Sigmoid colon (tissue), 7 donors: ENCODE results near the gene TRPC3. TPM values are rescaled to one million over a fixed set of nuclear protein-coding genes. Genes with fewer than 3 reads are reported as not detected.

ENCODE experiments used
- DNase-seq: peaks from one replicate; pipeline ENCODE4 v3.0.0-alpha.2; 2019
- H3K27ac ChIP-seq, 4 donors: fragments of 200-600 bp; sonication (generic); one replicate each; pipeline ENCODE4 v1.5.1; 2016 to 2019; ENCODE audit warnings: mild to moderate bottlenecking in 1 of 4
- H3K27me3 ChIP-seq, 3 donors: fragments of 200-600 bp; sonication (generic); one replicate each; pipeline ENCODE4 v1.5.1; 2019; ENCODE audit warnings: mild to moderate bottlenecking in 1 of 3
- H3K36me3 ChIP-seq, 4 donors: fragments of 200-600 bp; sonication (generic); one replicate each; pipeline ENCODE4 v1.5.1; 2016 to 2019
- H3K4me1 ChIP-seq, 4 donors: fragments of 200-600 bp; sonication (generic); one replicate each; pipeline ENCODE4 v1.5.1; 2017 to 2019
- H3K4me3 ChIP-seq, 4 donors: fragments of 200-600 bp; sonication (generic); one replicate each; pipeline ENCODE4 v1.5.1; 2017 to 2019; ENCODE audit warnings: mild to moderate bottlenecking in 2 of 4, moderate library complexity in 1 of 4
- H3K9me3 ChIP-seq, 4 donors: fragments of 200-600 bp in 3 of 4; sonication (generic) in 3 of 4; one replicate each; pipeline versions ENCODE4 v1.5.1 to v1.6.1; 2013 to 2019
- CTCF ChIP-seq, 4 experiments: fragments of 450-650 bp in 3 of 4; fragments of 200-600 bp in 1 of 4; IDR thresholded peaks; one replicate each; pipeline ENCODE4 v1.5.1; 2016 to 2019; ENCODE audit warnings: antibody characterized with exemption in 4 of 4, mild to moderate bottlenecking in 3 of 4, moderate library complexity in 2 of 4
- EP300 ChIP-seq, 4 donors: sonication (generic); formaldehyde crosslinking; IDR thresholded peaks; one replicate each; pipeline ENCODE4 v1.6.1; 2017; ENCODE audit warnings: antibody characterized with exemption in 4 of 4
- POLR2A ChIP-seq, 2 donors: fragments of 450-650 bp; IDR thresholded peaks; one replicate each; pipeline ENCODE4 v1.6.1; 2016; ENCODE audit warnings: antibody characterized with exemption in 2 of 2, mild to moderate bottlenecking in 2 of 2, moderate library complexity in 2 of 2
- POLR2AphosphoS5 ChIP-seq, 4 donors: sonication (generic); formaldehyde crosslinking; IDR thresholded peaks; one replicate each; pipeline ENCODE4 v1.6.1; 2017; ENCODE audit warnings: antibody characterized with exemption in 4 of 4
- WGBS, 2 donors: extraction: QIAGEN DNeasy Blood & Tissue Kit; methylation state at CpG; one replicate each; pipeline ENCODE4 v1.1.7; 2013; 5-methylcytosine and 5-hydroxymethylcytosine counted together
- intact Hi-C: fragments of 100-400 bp; cut with DNase I; formaldehyde crosslinking; loops from one replicate; pipeline ENCODE4 v1.15.1; 2023
- polyA plus RNA-seq, 3 donors: library from polyadenylated mRNA; stranded (reverse); fragments of 200-250 nt; gene quantifications; one replicate each; pipeline ENCODE4 v1.2.3, GENCODE V29; 2013
- total RNA-seq, 4 donors: library from RNA; depleted of rRNA; stranded (reverse); fragments of >200 nt; gene quantifications; one replicate each; pipeline ENCODE4 v1.1.0, GENCODE V29; 2016
- donor health status: healthy with polysubstance abuse.
- donor health status: Bipolar disorder and iron deficiency.
- donor health status: healthy.

The TRPC3 gene
- total and polyA plus RNA-seq, 7 donors, result 0.12 to 1.1 (median 0.36) TPM; not detected in 2

DNA sequence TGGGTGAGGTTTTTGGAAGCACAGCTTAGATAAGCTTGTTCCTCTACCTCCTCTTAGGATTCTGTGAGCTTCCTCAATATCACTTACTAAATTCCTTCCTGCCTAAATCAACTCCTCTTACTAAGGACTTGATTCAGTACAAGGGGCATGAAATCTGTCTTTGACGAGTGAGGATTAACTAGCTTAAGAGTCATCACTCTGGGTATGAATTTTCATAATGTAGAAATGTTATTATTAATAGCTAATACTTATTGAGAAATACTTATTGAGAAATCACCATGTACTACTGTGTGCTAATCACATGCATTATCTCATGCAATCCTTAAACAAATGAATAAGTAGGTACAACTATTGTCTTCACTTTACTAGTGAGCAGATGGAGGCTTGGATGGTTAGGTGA lies 28.6 kb downstream of the TRPC3 start:
- H3K4me1 ChIP-seq, result no peaks in the 10 kb centered on the region
- no peak for TF ChIP-seq EP300 (IDR thresholded peaks at IDR 0.05)
- TF ChIP-seq POLR2AphosphoS5 (IDR thresholded peaks at IDR 0.05), result no peak
- TF ChIP-seq POLR2A (IDR thresholded peaks at IDR 0.05), result no peak
- H3K36me3 ChIP-seq, result no peaks in the 10 kb centered on the region
- no peaks in the 10 kb centered on the region for H3K27me3 ChIP-seq
- H3K9me3 ChIP-seq, result no peaks in the 10 kb centered on the region
- no peak overlapping the region for H3K27ac ChIP-seq
- H3K4me3 ChIP-seq, result no peak overlapping the region
- 93 to 95% methylated on average over 1 of the region's 1 CpG for WGBS, 2 donors
- intact Hi-C loops, result no loop called here
- no peak for DNase-seq

- H3K36me3 ChIP-seq, result no peaks in the 10 kb centered on the region
- H3K27ac ChIP-seq, result no peak overlapping the region
- H3K9me3 ChIP-seq, result no peaks in the 10 kb centered on the region
- H3K4me1 ChIP-seq, result no peaks in the 10 kb centered on the region
- DNase-seq, result no peak
- 80 to 85% methylated on average over 2 of the region's 2 CpGs for WGBS, 2 donors
- no peaks in the 10 kb centered on the region for H3K27me3 ChIP-seq
- H3K4me3 ChIP-seq, result no peak overlapping the region
- TF ChIP-seq POLR2A (IDR thresholded peaks at IDR 0.05) (no peak), POLR2AphosphoS5 (IDR thresholded peaks at IDR 0.05) (no peak), EP300 (IDR thresholded peaks at IDR 0.05) (no peak), CTCF (IDR thresholded peaks at IDR 0.05) (no peak)
- intact Hi-C loops, result no loop called here
Measured at GRCh38 chr4:121913667-121914066, 38.2 kb downstream of the TRPC3 start.

- 94 to 96% methylated on average over 1 of the region's 1 CpG for WGBS, 2 donors
- H3K9me3 ChIP-seq, result no peaks in the 10 kb centered on the region
- H3K4me1 ChIP-seq, result no peaks in the 10 kb centered on the region
- no peak overlapping the region for H3K27ac ChIP-seq
- no peak for TF ChIP-seq CTCF (IDR thresholded peaks at IDR 0.05)
- H3K4me3 ChIP-seq, result no peak overlapping the region
- intact Hi-C loops, result no loop called here
- no peaks in the 10 kb centered on the region for H3K36me3 ChIP-seq
- no peaks in the 10 kb centered on the region for H3K27me3 ChIP-seq
- DNase-seq, result no peak
Measured at GRCh38 chr4:121908346-121908745, 43.5 kb downstream of the TRPC3 start.

- Histone ChIP-seq H3K9me3 (no peaks in the 10 kb centered on the region), H3K27ac (no peak overlapping the region), H3K27me3 (no peaks in the 10 kb centered on the region), H3K4me1 (no peaks in the 10 kb centered on the region), H3K4me3 (no peak overlapping the region), H3K36me3 (no peaks in the 10 kb centered on the region)
- TF ChIP-seq EP300 (IDR thresholded peaks at IDR 0.05) (no peak), CTCF (IDR thresholded peaks at IDR 0.05) (peak in 3 of 4 experiments; percentile 51 to 59 (median 57)), POLR2AphosphoS5 (IDR thresholded peaks at IDR 0.05) (no peak)
- no peak for DNase-seq
- intact Hi-C loops, result no loop called here
- 63 to 65% methylated on average over 4 of the region's 4 CpGs for WGBS, 2 donors
Measured at GRCh38 chr4:121900132-121900983, 51.5 kb downstream of the TRPC3 start.

DNA sequence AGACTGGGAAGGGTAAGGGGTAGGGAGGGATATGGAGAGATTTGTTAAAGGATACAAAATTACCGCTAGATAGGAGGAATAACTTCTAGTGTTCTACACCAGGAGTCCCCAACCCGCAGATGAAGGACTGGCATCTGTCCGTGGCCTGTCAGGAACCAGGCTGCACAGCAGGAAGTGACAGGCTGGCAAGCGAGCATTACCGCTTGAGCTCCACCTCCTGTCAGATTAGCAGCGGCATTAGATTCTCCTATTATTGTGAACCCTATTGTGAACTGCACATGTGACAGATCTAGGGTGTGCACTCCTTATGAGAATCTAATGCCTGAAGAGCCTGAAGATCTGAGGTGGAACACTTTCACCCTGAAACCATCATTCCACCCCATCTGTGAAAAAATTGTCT lies 53.7 kb downstream of the TRPC3 start:
- no peak overlapping the region for H3K27ac ChIP-seq
- H3K27me3 ChIP-seq, result no peaks in the 10 kb centered on the region
- no peaks in the 10 kb centered on the region for H3K9me3 ChIP-seq
- no peaks in the 10 kb centered on the region for H3K4me1 ChIP-seq
- no peaks in the 10 kb centered on the region for H3K36me3 ChIP-seq
- H3K4me3 ChIP-seq, result no peak overlapping the region
- TF ChIP-seq POLR2A (IDR thresholded peaks at IDR 0.05) (no peak), EP300 (IDR thresholded peaks at IDR 0.05) (no peak), POLR2AphosphoS5 (IDR thresholded peaks at IDR 0.05) (no peak), CTCF (IDR thresholded peaks at IDR 0.05) (no peak)
- DNase-seq, result no peak
- intact Hi-C loops, result no loop called here
- 12 to 47% methylated on average over 6 of the region's 6 CpGs for WGBS, 2 donors
